IMR-90 (cell line): ENCODE data around the gene MAS1. TPM values are rescaled to one million over a fixed set of nuclear protein-coding genes. Genes with fewer than 3 reads are reported as not detected.

ENCODE experiments used
- ATAC-seq: fragments of 200-7000 bp; cut with Tn5 transposase; 2 replicates; pipeline ENCODE4 v1.9.1; 2020; ENCODE audit warnings: low read depth, mild to moderate bottlenecking, moderate library complexity
- BruUV-seq: library from RNA; stranded (reverse); fragments of 400-500 nt; replicated peaks from 2 replicates; lab custom pipeline; 2021; lab: Mats Ljungman, UMichigan
- CTCF ChIA-PET: fragments of 300-600 bp; formaldehyde crosslinking; extraction: SDS; loops from one replicate; lab custom pipeline; 2021; ENCODE audit warnings: antibody characterized with exemption; lab: Yijun Ruan, JAX
- POLR2A ChIA-PET: fragments of 300-600 bp; sonication (Branson Sonifier 250); formaldehyde crosslinking; loops from one replicate; lab custom pipeline; 2022; ENCODE audit warnings: antibody characterized with exemption; ENCODE audit not compliant: unreplicated experiment; lab: Charles Lee
- DNase-seq: peaks from one replicate; pipeline ENCODE4 v3.0.0; 2013
- H2AFZ ChIP-seq: replicated peaks from 2 replicates; pipeline ENCODE3; 2013; ENCODE audit warnings: low read length, mild to moderate bottlenecking; ENCODE audit not compliant: poor library complexity
- H2AK5ac ChIP-seq: 2 replicates; pipeline ENCODE4 v1.6.1; 2013; ENCODE audit warnings: low read depth, low read length, inconsistent platforms
- H2AK9ac ChIP-seq: replicated peaks from 2 replicates; pipeline ENCODE3; 2013; ENCODE audit warnings: mild to moderate bottlenecking, low read depth, low read length, moderate library complexity; ENCODE audit not compliant: poor library complexity
- H2BK120ac ChIP-seq: 2 replicates; pipeline ENCODE4 v1.6.1; 2013; ENCODE audit warnings: low read depth, low read length, inconsistent platforms
- H2BK15ac ChIP-seq: 3 replicates; pipeline ENCODE4 v1.6.1; 2013; ENCODE audit warnings: low read depth, low read length, inconsistent platforms
- H2BK20ac ChIP-seq: 2 replicates; pipeline ENCODE4 v1.6.1; 2013; ENCODE audit warnings: low read depth, mild to moderate bottlenecking, inconsistent platforms, low read length, moderate library complexity
- H2BK5ac ChIP-seq: 2 replicates; pipeline ENCODE4 v1.6.1; 2013; ENCODE audit warnings: mild to moderate bottlenecking, low read depth, low read length, inconsistent platforms; ENCODE audit not compliant: poor library complexity, severe bottlenecking
- H3K14ac ChIP-seq: replicated peaks from 2 replicates; pipeline ENCODE4 v1.6.1; 2013; ENCODE audit warnings: low read depth, low read length, inconsistent platforms
- H3K18ac ChIP-seq: 2 replicates; pipeline ENCODE4 v1.6.1; 2013; ENCODE audit warnings: low read depth, low read length, control low read depth
- H3K23ac ChIP-seq: 2 replicates; pipeline ENCODE4 v1.6.1; 2013; ENCODE audit warnings: low read depth, low read length, inconsistent platforms
- H3K27ac ChIP-seq: 2 replicates; pipeline ENCODE4 v1.5.1; 2013; ENCODE audit warnings: mild to moderate bottlenecking, control low read depth, low read length; ENCODE audit not compliant: insufficient read depth
- H3K27me3 ChIP-seq: 2 replicates; pipeline ENCODE4 v1.6.1; 2013; ENCODE audit warnings: low read length; ENCODE audit not compliant: control insufficient read depth, insufficient read depth
- H3K36me3 ChIP-seq: 2 replicates; pipeline ENCODE4 v1.6.1; 2013; ENCODE audit warnings: low read length, mixed read lengths; ENCODE audit not compliant: control insufficient read depth, insufficient read depth
- H3K4ac ChIP-seq: 2 replicates; pipeline ENCODE4 v1.6.1; 2013; ENCODE audit warnings: low read depth, low read length, inconsistent platforms
- H3K4me1 ChIP-seq: 2 replicates; pipeline ENCODE4 v1.6.1; 2013; ENCODE audit warnings: low read length, mixed read lengths; ENCODE audit not compliant: control insufficient read depth, insufficient read depth
- H3K4me2 ChIP-seq: 2 replicates; pipeline ENCODE4 v1.6.1; 2013; ENCODE audit warnings: low read depth, mild to moderate bottlenecking, control low read depth, low read length, moderate library complexity
- H3K4me3 ChIP-seq: 2 replicates; pipeline ENCODE4 v1.5.1; 2013; ENCODE audit warnings: low read depth, mild to moderate bottlenecking, control low read depth, low read length, moderate library complexity; ENCODE audit not compliant: insufficient read depth
- H3K56ac ChIP-seq: 2 replicates; pipeline ENCODE4 v1.6.1; 2013; ENCODE audit warnings: low read length, inconsistent platforms; ENCODE audit not compliant: insufficient read depth; ENCODE audit errors: extremely low read depth
- H3K79me1 ChIP-seq, 2 experiments: 2 replicates each; pipeline ENCODE4 v1.6.1; 2013; ENCODE audit warnings: low read length in 2 of 2, inconsistent platforms in 1 of 2, low read depth in 1 of 2
- H3K9ac ChIP-seq: 2 replicates; pipeline ENCODE4 v1.6.1; 2013; ENCODE audit warnings: low read depth, low read length, control low read depth
- H3K9me1 ChIP-seq: 2 replicates; pipeline ENCODE4 v1.6.1; 2013; ENCODE audit warnings: low read length, inconsistent platforms; ENCODE audit not compliant: insufficient read depth
- H3K9me3 ChIP-seq: 2 replicates; pipeline ENCODE4 v1.6.1; 2013; ENCODE audit warnings: low read length; ENCODE audit not compliant: control insufficient read depth, insufficient read depth
- H4K20me1 ChIP-seq: 2 replicates; pipeline ENCODE4 v1.6.1; 2013; ENCODE audit warnings: low read length, inconsistent platforms; ENCODE audit not compliant: insufficient read depth
- H4K5ac ChIP-seq: 2 replicates; pipeline ENCODE4 v1.6.1; 2013; ENCODE audit warnings: mild to moderate bottlenecking, low read depth, low read length, control low read depth
- H4K8ac ChIP-seq, 2 experiments: 2 replicates each; pipeline ENCODE4 v1.6.1; 2013; ENCODE audit warnings: low read depth in 2 of 2, low read length in 2 of 2, control low read depth in 1 of 2, inconsistent platforms in 1 of 2
- H4K91ac ChIP-seq: 2 replicates; pipeline ENCODE4 v1.6.1; 2013; ENCODE audit warnings: low read depth, low read length, inconsistent platforms; ENCODE audit not compliant: insufficient read depth
- CEBPB ChIP-seq: IDR thresholded peaks from 2 replicates; pipeline ENCODE4 v1.6.1; 2012; ENCODE audit warnings: low read depth, low read length, improper control_type of control experiment
- CHD1 ChIP-seq: IDR thresholded peaks from 2 replicates; pipeline ENCODE4 v1.6.1; 2012; ENCODE audit warnings: low read depth, low read length, improper control_type of control experiment
- CTCF ChIP-seq: conservative IDR thresholded peaks from 2 replicates; pipeline ENCODE4 v1.5.1; 2012; ENCODE audit warnings: mild to moderate bottlenecking, low read depth, low read length, improper control_type of control experiment
- ELK1 ChIP-seq: fragments of 150-350 bp; IDR thresholded peaks from 2 replicates; pipeline ENCODE4 v1.6.1; 2016; ENCODE audit warnings: low read depth, mild to moderate bottlenecking, low read length, moderate library complexity, borderline replicate concordance
- FOS ChIP-seq: fragments of 150-350 bp; IDR thresholded peaks from 2 replicates; pipeline ENCODE4 v1.6.1; 2016; ENCODE audit warnings: low read depth, low read length
- MXI1 ChIP-seq: IDR thresholded peaks from 2 replicates; pipeline ENCODE4 v1.6.1; 2012; ENCODE audit warnings: low read depth, mild to moderate bottlenecking, low read length, moderate library complexity, borderline replicate concordance
- POLR2A ChIP-seq: IDR thresholded peaks from 2 replicates; pipeline ENCODE4 v1.6.1; 2012; ENCODE audit warnings: mild to moderate bottlenecking, low read depth, low read length
- RCOR1 ChIP-seq: IDR thresholded peaks from 2 replicates; pipeline ENCODE4 v1.6.1; 2012; ENCODE audit warnings: mild to moderate bottlenecking, low read length, improper control_type of control experiment; ENCODE audit not compliant: insufficient replicate concordance
- RFX5 ChIP-seq: IDR thresholded peaks from 2 replicates; pipeline ENCODE4 v1.8.0; 2012; ENCODE audit warnings: low read depth, mild to moderate bottlenecking, low read length, moderate library complexity
- SMC3 ChIP-seq: fragments of 150-350 bp; IDR thresholded peaks from 2 replicates; pipeline ENCODE4 v1.6.1; 2016; ENCODE audit warnings: low read depth, mild to moderate bottlenecking, antibody characterized with exemption, low read length, moderate library complexity
- USF2 ChIP-seq: fragments of 150-350 bp; IDR thresholded peaks from 2 replicates; pipeline ENCODE4 v1.6.1; 2017; ENCODE audit warnings: mild to moderate bottlenecking, antibody characterized with exemption, low read length, low read depth
- WGBS, 2 experiments: methylation state at CpG; one replicate each; pipeline versions ENCODE4 v1.1.5 to v1.1.7; 2013; ENCODE audit warnings: missing lambda C conversion rate in 2 of 2; ENCODE audit not compliant: insufficient read length in 1 of 2; ENCODE audit errors: extremely low coverage in 2 of 2; 5-methylcytosine and 5-hydroxymethylcytosine counted together
- dilution Hi-C: fragments of 300-500 bp; cut with HindIII; formaldehyde crosslinking; loops from one replicate; pipeline ENCODE4 v1.14.3; 2018; ENCODE audit warnings: low sequenced_read_pairs; ENCODE audit not compliant: unreplicated experiment
- in situ Hi-C: fragments of 300-500 bp; cut with MboI; formaldehyde crosslinking; loops from 3 replicates; pipeline ENCODE4 v1.14.3; 2019; ENCODE audit warnings: low sequenced_read_pairs, inconsistent platforms, mixed read lengths
- intact Hi-C: fragments of 100-400 bp; cut with micrococcal nuclease; formaldehyde crosslinking; loops from 2 replicates; pipeline ENCODE4 v1.10.0; 2022
- polyA plus RNA-seq, 3 experiments: library from polyadenylated mRNA; depleted of rRNA; stranded (reverse); fragments of >200 nt; gene quantifications; 2 replicates each; pipeline ENCODE4 v1.2.3, GENCODE V29; 2012; ENCODE audit warnings: low replicate concordance in 1 of 3
- total RNA-seq: library from RNA; depleted of rRNA; stranded (reverse); fragments of >200 nt; gene quantifications from 2 replicates; pipeline ENCODE4 v1.2.3, GENCODE V29; 2012

Gene MAS1
- total and polyA plus RNA-seq, 2 of the 4 experiments (the other 2 are of a cell fraction) = under 0.01 TPM; not detected in 1

GRCh38 chr6:159906400-159906799 is 15.6 kb downstream of the MAS1 start:
- Histone ChIP-seq H3K4ac (no peak overlapping the region), H3K23ac (no peak overlapping the region), H3K4me2 (no peak overlapping the region), H2BK15ac (no peak overlapping the region), H2BK20ac (no peak overlapping the region), H4K91ac (no peak overlapping the region), H3K27me3 (peaks cover 22% of the 10 kb centered on the region), H3K14ac (no peak overlapping the region), H3K9ac (no peak overlapping the region), H2AFZ (no peak overlapping the region), H3K4me3 (no peak overlapping the region), H4K20me1 (no peaks in the 10 kb centered on the region), H3K9me1 (0 out of 2 replicates have a peak, but pooled peaks cover under 1% of the 10 kb centered on the region), H3K4me1 (no peaks in the 10 kb centered on the region; the same call in 1 of the 2 replicates), H4K5ac (no peak overlapping the region), H3K79me1 (no peaks in the 10 kb centered on the region), H2AK9ac (no peak overlapping the region), H3K56ac (no peak overlapping the region), H3K27ac (no peak overlapping the region), H3K36me3 (no peaks in the 10 kb centered on the region), H4K8ac (no peak overlapping the region), H3K9me3 (no peaks in the 10 kb centered on the region; the same call in 1 of the 2 replicates), H2AK5ac (no peak overlapping the region), H2BK120ac (no peak overlapping the region), H3K18ac (no peak overlapping the region), H2BK5ac (no peak overlapping the region)
- ChIA-PET POLR2A (no interaction called here), CTCF (no interaction called here)
- dilution Hi-C loops = no loop called here
- ATAC-seq (no peak), DNase-seq (no peak)
- intact Hi-C loops = no loop called here
- in situ Hi-C loops = no loop called here
- TF ChIP-seq RCOR1 (no peak), MXI1 (no peak), CTCF (no peak), SMC3 (no peak), USF2 (no peak), RFX5 (no peak), CEBPB (no peak), POLR2A (no peak), CHD1 (no peak), FOS (no peak), ELK1 (no peak)
- WGBS, 2 experiments = no CpG with 5 or more reads among the region's 3 CpGs
- no TSS peak for BruUV-seq
